Mucosa of descending colon (tissue), 3 donors: Measurements from ENCODE around the gene CCDC124. TPM values are rescaled to one million over a fixed set of nuclear protein-coding genes. Genes with fewer than 3 reads are reported as not detected.
A peak's percentile ranks its signal among the peaks of the same experiment; 100 is the strongest.

Experiments used
- ATAC-seq: fragments of 200-7000 bp; cut with Tn5 transposase; one replicate; pipeline ENCODE4 v1.9.1; 2020; ENCODE audit warnings: mild to moderate bottlenecking, moderate library complexity
- DNase-seq, 3 donors: peaks; one replicate each; pipeline ENCODE4 v3.0.0-alpha.2; 2020
- H3K36me3 ChIP-seq: fragments of 200-600 bp; one replicate; pipeline ENCODE4 v1.8.0; 2021; ENCODE audit warnings: low read depth, mild to moderate bottlenecking
- H3K4me1 ChIP-seq: fragments of 200-600 bp; one replicate; pipeline ENCODE4 v1.8.0; 2021; ENCODE audit warnings: low read depth, mild to moderate bottlenecking
- H3K4me3 ChIP-seq: fragments of 200-600 bp; one replicate; pipeline ENCODE4 v1.8.0; 2021; ENCODE audit warnings: mild to moderate bottlenecking
- H3K9me3 ChIP-seq: fragments of 200-600 bp; one replicate; pipeline ENCODE4 v1.8.0; 2021; ENCODE audit warnings: mild to moderate bottlenecking
- intact Hi-C, 2 donors: fragments of 100-400 bp; cut with DNase I in 1 of 2; cut with micrococcal nuclease in 1 of 2; formaldehyde crosslinking; loops; one replicate each; pipeline versions ENCODE4 v1.11.0 to v1.11.1; 2022; cut with DNase I, micrococcal nuclease
- total RNA-seq, 3 donors: library from RNA; stranded (reverse); fragmentation: NEBNext Ultra II Directional in 2 of 3; extraction: Animal tissue kit (Norgen Biotek cat#: 25700) in 2 of 3; gene quantifications; one replicate each; pipeline versions ENCODE4 v1.2.1 to v1.2.4, GENCODE V29; 2021 to 2023
- TF ChIP-seq, protein P1 (sequence below): fragments of 200-600 bp; IDR thresholded peaks from one replicate; pipeline ENCODE4 v1.8.0; 2022; ENCODE audit warnings: antibody characterized with exemption, mild to moderate bottlenecking
- donor health status: DM: no; HTN: no; CAD: no; lungs with moderate emphysema.
- donor health status: DM: no; HTN: no; CAD: no.
- donor health status: DM: no; HTN: yes; CAD: no.

The CCDC124 gene
- total RNA-seq, 3 donors from 2014 or later, result 30.2 to 78.4 (median 56.3) TPM

DNA sequence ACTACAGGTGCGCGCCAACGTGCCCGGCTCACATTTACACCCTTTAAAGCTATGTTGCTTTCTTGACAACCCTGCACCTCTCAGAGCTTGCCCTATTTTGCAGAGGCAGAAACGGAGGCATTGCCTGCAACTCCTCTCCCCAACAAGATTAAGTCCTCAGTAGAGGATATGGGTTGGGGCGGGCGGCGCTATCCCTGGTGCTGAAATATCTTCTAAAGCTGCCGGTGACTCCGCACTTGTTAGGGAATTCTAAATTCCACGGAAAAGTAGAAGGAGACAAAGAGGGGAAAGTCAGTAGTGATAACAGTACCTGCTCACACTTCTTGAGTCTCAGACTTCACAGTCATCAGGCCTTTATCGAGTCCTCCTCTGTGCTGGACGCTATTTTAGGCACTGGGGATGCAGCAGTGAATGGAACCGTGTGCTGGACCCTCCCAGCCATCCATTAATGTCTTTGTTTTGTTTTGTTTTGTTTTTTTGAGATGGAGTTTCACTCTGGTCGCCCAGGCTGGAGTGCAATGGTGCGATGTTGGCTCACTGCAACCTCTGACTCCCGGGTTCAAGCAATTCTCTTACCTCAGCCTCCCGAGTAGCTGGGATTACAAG lies 43.1 kb upstream of the CCDC124 start:
- intact Hi-C loops, result no loop called here
- no peaks in the 10 kb centered on the region for H3K36me3 ChIP-seq
- TF ChIP-seq, protein P1, sequence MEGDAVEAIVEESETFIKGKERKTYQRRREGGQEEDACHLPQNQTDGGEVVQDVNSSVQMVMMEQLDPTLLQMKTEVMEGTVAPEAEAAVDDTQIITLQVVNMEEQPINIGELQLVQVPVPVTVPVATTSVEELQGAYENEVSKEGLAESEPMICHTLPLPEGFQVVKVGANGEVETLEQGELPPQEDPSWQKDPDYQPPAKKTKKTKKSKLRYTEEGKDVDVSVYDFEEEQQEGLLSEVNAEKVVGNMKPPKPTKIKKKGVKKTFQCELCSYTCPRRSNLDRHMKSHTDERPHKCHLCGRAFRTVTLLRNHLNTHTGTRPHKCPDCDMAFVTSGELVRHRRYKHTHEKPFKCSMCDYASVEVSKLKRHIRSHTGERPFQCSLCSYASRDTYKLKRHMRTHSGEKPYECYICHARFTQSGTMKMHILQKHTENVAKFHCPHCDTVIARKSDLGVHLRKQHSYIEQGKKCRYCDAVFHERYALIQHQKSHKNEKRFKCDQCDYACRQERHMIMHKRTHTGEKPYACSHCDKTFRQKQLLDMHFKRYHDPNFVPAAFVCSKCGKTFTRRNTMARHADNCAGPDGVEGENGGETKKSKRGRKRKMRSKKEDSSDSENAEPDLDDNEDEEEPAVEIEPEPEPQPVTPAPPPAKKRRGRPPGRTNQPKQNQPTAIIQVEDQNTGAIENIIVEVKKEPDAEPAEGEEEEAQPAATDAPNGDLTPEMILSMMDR, result no peak
- H3K4me3 ChIP-seq, result no peak overlapping the region
- H3K4me1 ChIP-seq, result no peaks in the 10 kb centered on the region
- H3K9me3 ChIP-seq, result no peaks in the 10 kb centered on the region
- DNase-seq, result peak in 1 of 3 donors; percentile 55
- ATAC-seq, result no peak

DNA sequence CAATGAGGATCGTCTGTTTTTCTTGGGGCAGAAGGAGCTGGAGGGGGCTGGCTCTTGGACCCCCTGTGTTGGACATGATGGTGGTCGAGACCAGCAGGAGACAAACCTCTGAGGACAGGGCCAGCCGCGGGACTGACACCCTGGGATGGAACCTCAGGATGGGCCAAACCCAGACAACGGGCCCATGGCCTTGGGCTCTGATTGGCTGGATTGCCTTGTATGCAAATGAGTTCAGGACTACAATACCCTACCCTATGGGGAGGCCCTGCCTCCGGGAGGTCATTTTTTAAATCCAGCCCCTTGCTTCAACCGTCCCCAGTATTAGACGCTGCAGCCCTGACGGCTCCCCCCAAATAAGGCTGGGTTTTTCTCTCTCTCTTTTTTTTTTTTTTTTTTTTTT lies 39.0 kb upstream of the CCDC124 start:
- H3K4me3 ChIP-seq, result no peak overlapping the region
- intact Hi-C loops, result no loop called here
- H3K9me3 ChIP-seq, result no peaks in the 10 kb centered on the region
- H3K36me3 ChIP-seq, result no peaks in the 10 kb centered on the region
- DNase-seq (no peak), ATAC-seq (no peak)
- H3K4me1 ChIP-seq, result no peaks in the 10 kb centered on the region
- TF ChIP-seq, protein P1, result no peak

DNA sequence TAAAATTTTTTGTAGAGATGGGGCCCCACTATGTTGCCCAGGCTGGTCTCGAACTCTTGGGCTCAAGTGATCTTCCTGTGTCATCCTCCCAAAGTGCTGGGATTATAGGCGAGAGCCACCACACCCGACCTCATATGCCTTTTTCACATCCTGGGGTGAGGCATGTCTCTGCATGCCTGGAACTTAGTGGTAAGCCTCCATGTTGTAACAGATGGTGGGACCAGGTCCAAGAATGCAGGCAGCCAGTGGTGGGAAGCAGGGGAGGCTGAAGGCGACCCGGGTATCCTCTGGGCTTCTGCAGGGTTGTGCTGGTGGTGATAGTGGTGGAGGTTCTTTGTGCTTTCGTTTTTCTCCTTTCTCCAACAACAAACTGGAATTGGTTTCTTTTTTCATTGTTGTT lies 30.1 kb upstream of the CCDC124 start:
- H3K9me3 ChIP-seq, result peaks cover 2% of the 10 kb centered on the region
- no peak overlapping the region for H3K4me3 ChIP-seq
- H3K36me3 ChIP-seq, result no peaks in the 10 kb centered on the region
- ATAC-seq, result no peak
- H3K4me1 ChIP-seq, result no peaks in the 10 kb centered on the region
- DNase-seq, result no peak
- intact Hi-C loops, result no loop called here
- TF ChIP-seq, protein P1, result no peak

DNA sequence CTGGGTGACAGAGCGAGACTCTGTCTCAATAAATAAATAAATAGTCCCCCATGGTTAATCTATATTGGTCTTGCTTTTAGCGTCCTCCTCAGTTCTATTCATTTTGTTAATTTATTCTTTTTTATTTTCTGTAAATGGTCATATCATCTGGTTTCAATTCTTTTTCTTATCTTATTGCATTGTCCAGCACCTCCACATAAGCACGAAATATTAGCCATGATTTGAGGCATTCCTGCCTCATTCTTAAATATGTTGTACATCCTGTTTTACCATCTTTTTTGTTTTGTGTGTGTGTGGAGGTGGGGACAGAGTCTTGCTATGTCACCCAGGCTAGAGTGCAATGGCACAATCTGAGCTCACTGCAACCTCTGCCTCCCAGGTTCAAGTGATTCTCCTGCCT lies 24.6 kb upstream of the CCDC124 start:
- ATAC-seq, result no peak
- intact Hi-C loops, result no loop called here

DNA sequence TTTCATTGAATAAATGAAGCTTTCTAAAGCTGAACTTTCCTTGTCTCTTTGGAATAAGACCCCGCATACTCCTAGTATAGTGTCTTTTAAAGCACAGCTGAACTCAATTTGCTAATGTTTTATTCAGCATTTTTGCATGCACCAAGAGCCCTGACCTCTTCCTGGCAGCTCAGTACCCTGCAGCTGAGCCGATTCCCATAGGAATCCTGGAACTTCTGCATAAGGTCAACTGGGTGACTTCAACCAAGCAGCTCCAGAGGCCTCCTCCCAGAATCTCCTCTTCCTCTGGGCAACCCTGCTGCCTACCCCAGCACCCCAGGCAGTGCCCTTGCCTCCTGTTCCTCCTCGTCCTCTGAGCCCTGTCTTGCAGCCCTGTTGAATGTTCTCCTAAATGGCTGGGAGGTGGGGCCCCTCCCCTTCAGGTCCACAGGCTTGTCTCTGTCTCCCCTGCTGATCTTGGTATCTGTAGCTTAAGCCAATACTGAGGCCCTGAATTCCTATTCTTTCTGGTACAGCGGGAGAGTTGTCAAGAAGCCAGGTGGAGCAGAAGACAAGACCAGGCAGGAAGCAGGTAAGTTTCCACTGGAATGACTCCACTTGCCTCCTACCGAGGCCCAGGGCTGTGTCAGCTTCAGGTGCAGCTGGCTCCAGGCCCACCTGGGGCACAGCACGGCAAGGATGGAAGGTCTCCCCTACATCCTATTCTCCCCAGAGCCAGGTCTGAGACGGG lies 23.6 kb upstream of the CCDC124 start:
- intact Hi-C loops, result no loop called here
- DNase-seq, result no peak
- no peaks in the 10 kb centered on the region for H3K36me3 ChIP-seq
- H3K4me1 ChIP-seq, result no peaks in the 10 kb centered on the region
- TF ChIP-seq, protein P1, result no peak
- no peak for ATAC-seq
- H3K4me3 ChIP-seq, result no peak overlapping the region
- H3K9me3 ChIP-seq, result peaks cover 23% of the 10 kb centered on the region

More for the DNA sequence above, 24.6 kb upstream of the CCDC124 start:
- no peaks in the 10 kb centered on the region for H3K36me3 ChIP-seq
- no peak overlapping the region for H3K4me3 ChIP-seq
- no peaks in the 10 kb centered on the region for H3K4me1 ChIP-seq
- TF ChIP-seq, protein P1, result no peak
- peaks cover 15% of the 10 kb centered on the region for H3K9me3 ChIP-seq
- DNase-seq, result no peak
